HCT116 (cell line): ENCODE measurements around the gene AMOTL2. TPM values are rescaled to one million over a fixed set of nuclear protein-coding genes. Genes with fewer than 3 reads are reported as not detected.

Source experiments
- ATAC-seq: fragments of 200-7000 bp; cut with Tn5 transposase; 2 replicates; pipeline ENCODE4 v1.9.1; 2020; ENCODE audit warnings: mild to moderate bottlenecking, moderate library complexity
- BruUV-seq: library from RNA; stranded (reverse); fragments of 400-500 nt; replicated peaks from 2 replicates; lab custom pipeline; 2021; lab: Mats Ljungman, UMichigan
- CTCF ChIA-PET: fragments of 300-600 bp; sonication (Branson Sonifier 250); formaldehyde crosslinking; loops from one replicate; lab custom pipeline; 2021; ENCODE audit warnings: antibody characterized with exemption; lab: Charles Lee
- POLR2A ChIA-PET: fragments of 300-600, 350-600 bp; sonication (Branson Sonifier 250); formaldehyde crosslinking; loops from one replicate; lab custom pipeline; 2021; ENCODE audit warnings: antibody characterized with exemption; lab: Charles Lee
- RAD21 ChIA-PET, 2 experiments: fragments of 300-600 bp; sonication (Branson Sonifier 250); formaldehyde crosslinking; loops; one replicate each; lab custom pipeline; 2023; ENCODE audit warnings: low total read pairs in 2 of 2; ENCODE audit not compliant: uncharacterized antibody in 2 of 2, unreplicated experiment in 2 of 2, low non-redundant PET in 1 of 2; lab: Charles Lee
- DNase-seq: peaks from one replicate; pipeline ENCODE4 v3.0.0-alpha.2; 2010; ENCODE audit warnings: low read depth, low spot score
- H2AFZ ChIP-seq: fragments of 200-600 bp; shearing (Covaris generic), sonication (generic); 2 replicates; pipeline ENCODE4 v1.6.1; 2017; ENCODE audit warnings: low read depth, mixed run types, mixed read lengths, antibody characterized with exemption, low read length; ENCODE audit not compliant: poor library complexity, severe bottlenecking
- H3K27ac ChIP-seq: 2 replicates; pipeline ENCODE4 v1.5.1; 2012; ENCODE audit warnings: low read depth, low read length
- H3K27me3 ChIP-seq: fragments of 200-600 bp; sonication (generic); 2 replicates; pipeline ENCODE4 v1.6.1; 2016; ENCODE audit warnings: mixed run types, low read length, mixed read lengths; ENCODE audit not compliant: insufficient read depth
- H3K36me3 ChIP-seq, 2 experiments: fragments of 200-500 bp in 1 of 2; fragments of 200-600 bp in 1 of 2; sonication (Bioruptor generic) in 1 of 2; sonication (generic) in 1 of 2; 2 replicates each; pipeline versions ENCODE4 v1.5.1 to v1.6.1; 2014 to 2016; ENCODE audit warnings: low read length in 2 of 2, inconsistent platforms in 1 of 2, mixed read lengths in 1 of 2, mixed run types in 1 of 2; ENCODE audit not compliant: insufficient read depth in 2 of 2, control insufficient read depth in 1 of 2
- H3K4me1 ChIP-seq, 2 experiments: fragments of 200-600 bp in 1 of 2; sonication (generic) in 1 of 2; 2 replicates each; pipeline versions ENCODE4 v1.5.1 to v1.6.1; 2012 to 2017; ENCODE audit warnings: low read length in 2 of 2, inconsistent platforms in 1 of 2, mild to moderate bottlenecking in 1 of 2, mixed read lengths in 1 of 2, mixed run types in 1 of 2, moderate library complexity in 1 of 2; ENCODE audit not compliant: insufficient read depth in 2 of 2, control insufficient read depth in 1 of 2
- H3K4me2 ChIP-seq: fragments of 200-600 bp; sonication (generic); 2 replicates; pipeline ENCODE4 v1.6.1; 2017; ENCODE audit warnings: mixed run types, low read length, mixed read lengths
- H3K4me3 ChIP-seq, 2 experiments: fragments of 200-600 bp in 1 of 2; sonication (generic) in 1 of 2; replicated peaks in 1 of 2; 2 replicates each; pipeline ENCODE4 v1.5.1; 2011 to 2016; ENCODE audit warnings: low read length in 2 of 2, control low read depth in 1 of 2, low read depth in 1 of 2, mild to moderate bottlenecking in 1 of 2, mixed read lengths in 1 of 2, mixed run types in 1 of 2
- H3K79me2 ChIP-seq: fragments of 200-600 bp; sonication (generic); 2 replicates; pipeline ENCODE4 v1.6.1; 2017; ENCODE audit warnings: mild to moderate bottlenecking, mixed run types, low read length, moderate library complexity, mixed read lengths; ENCODE audit not compliant: insufficient read depth
- H3K9ac ChIP-seq: fragments of 200-600 bp; sonication (generic); 2 replicates; pipeline ENCODE4 v1.6.1; 2016; ENCODE audit warnings: low read length, mixed read lengths
- H3K9me2 ChIP-seq: fragments of 200-600 bp; sonication (generic), shearing (Covaris generic); 2 replicates; pipeline ENCODE4 v1.6.1; 2017; ENCODE audit warnings: mixed run types, mild to moderate bottlenecking, moderate library complexity; ENCODE audit not compliant: insufficient read depth
- H3K9me3 ChIP-seq, 2 experiments: fragments of 200-500 bp in 1 of 2; fragments of 200-600 bp in 1 of 2; sonication (Bioruptor generic) in 1 of 2; sonication (generic) in 1 of 2; 2 replicates each; pipeline ENCODE4 v1.6.1; 2014 to 2017; ENCODE audit warnings: low read length in 2 of 2, mixed read lengths in 2 of 2, inconsistent platforms in 1 of 2, low read depth in 1 of 2, mild to moderate bottlenecking in 1 of 2, mixed run types in 1 of 2, moderate library complexity in 1 of 2; ENCODE audit not compliant: control insufficient read depth in 1 of 2, insufficient read depth in 1 of 2
- H4K20me1 ChIP-seq: fragments of 200-600 bp; sonication (generic), shearing (Covaris generic); 2 replicates; pipeline ENCODE4 v1.6.1; 2017; ENCODE audit warnings: mixed run types, mild to moderate bottlenecking, moderate library complexity; ENCODE audit not compliant: insufficient read depth
- ATF3 ChIP-seq: IDR thresholded peaks from 2 replicates; pipeline ENCODE4 v1.6.1; 2012
- CEBPB ChIP-seq: IDR thresholded peaks from 2 replicates; pipeline ENCODE4 v1.6.1; 2012; ENCODE audit warnings: low read depth
- CTCF ChIP-seq, 3 experiments: fragments of 200-600 bp in 1 of 3; sonication (generic) in 1 of 3; IDR thresholded peaks in 2 of 3; conservative IDR thresholded peaks in 1 of 3; 2 replicates each; pipeline ENCODE4 v1.5.1; 2012 to 2017; ENCODE audit warnings: low read depth in 2 of 3, low read length in 2 of 3, antibody characterized with exemption in 1 of 3, borderline replicate concordance in 1 of 3, control low read depth in 1 of 3, mild to moderate bottlenecking in 1 of 3, mixed read lengths in 1 of 3, mixed run types in 1 of 3, moderate library complexity in 1 of 3; ENCODE audit not compliant: insufficient read depth in 1 of 3
- EGR1 ChIP-seq: IDR thresholded peaks from 2 replicates; pipeline ENCODE4 v1.6.1; 2012; ENCODE audit warnings: low read depth
- FOSL1 ChIP-seq: IDR thresholded peaks from 2 replicates; pipeline ENCODE4 v1.6.1; 2012; ENCODE audit warnings: low read depth
- RAD21 ChIP-seq: IDR thresholded peaks from 2 replicates; pipeline ENCODE4 v1.6.1; 2012; ENCODE audit warnings: low read depth, mild to moderate bottlenecking
- SIN3A ChIP-seq: IDR thresholded peaks from 2 replicates; pipeline ENCODE4 v1.6.1; 2012; ENCODE audit warnings: low read depth
- SP1 ChIP-seq: IDR thresholded peaks from 2 replicates; pipeline ENCODE4 v1.6.1; 2012; ENCODE audit warnings: low read depth
- SRF ChIP-seq: IDR thresholded peaks from 2 replicates; pipeline ENCODE4 v1.6.1; 2012; ENCODE audit warnings: low read depth
- TCF7L2 ChIP-seq: IDR thresholded peaks from 2 replicates; pipeline ENCODE4 v1.7.0; 2011; ENCODE audit warnings: borderline replicate concordance, inconsistent platforms; ENCODE audit not compliant: insufficient read depth, insufficient read length; ENCODE audit errors: extremely low read depth
- YY1 ChIP-seq: IDR thresholded peaks from 2 replicates; pipeline ENCODE4 v1.6.1; 2011; ENCODE audit warnings: low read length, low read depth, moderate library complexity, mild to moderate bottlenecking; ENCODE audit not compliant: insufficient replicate concordance; ENCODE audit errors: extremely low read depth
- ZBTB33 ChIP-seq: IDR thresholded peaks from 2 replicates; pipeline ENCODE4 v1.6.1; 2011; ENCODE audit warnings: mild to moderate bottlenecking, low read length, moderate library complexity; ENCODE audit not compliant: insufficient replicate concordance; ENCODE audit errors: extremely low read depth
- ZFX ChIP-seq: fragments of 450-650 bp; IDR thresholded peaks from 2 replicates; pipeline ENCODE4 v1.6.1; 2017
- intact Hi-C: fragments of 100-400 bp; cut with micrococcal nuclease; formaldehyde crosslinking; loops from 2 replicates; pipeline ENCODE4 v1.10.0; 2022
- total RNA-seq: library from RNA; stranded (reverse); gene quantifications from one replicate; pipeline ENCODE4 v1.2.1, GENCODE V29; 2021; ENCODE audit not compliant: unreplicated experiment

AMOTL2 gene
- total RNA-seq, 1 experiment from 2014 or later, result 54.0 TPM

- no TSS peak for BruUV-seq
- Histone ChIP-seq H2AFZ (no peak overlapping the region), H3K9me3 (no peaks in the 10 kb centered on the region), H4K20me1 (no peaks in the 10 kb centered on the region), H3K4me3 (peak overlapping the region; percentile 21 to 48), H3K9me2 (no peaks in the 10 kb centered on the region), H3K79me2 (peaks cover 30% of the 10 kb centered on the region), H3K4me2 (peak overlapping the region; percentile 77), H3K4me1 (peaks cover 56 to 90% of the 10 kb centered on the region in 2 experiments), H3K27ac (peak overlapping the region; percentile 78)
- RAD21 ChIA-PET, result interaction anchor here (0.7 to 1.3 kb wide), 4 partner anchors 11 to 110 kb away, joined by 3 to 7 read pairs (median 4); partner anchors contain the start of gene AMOTL2 (in 1 of the 2)
- POLR2A ChIA-PET, result interaction anchor here (2.7 kb wide), 1 partner anchor 10 kb away, joined by 30 read pairs; the partner anchor contains the start of gene AMOTL2
- TF ChIP-seq RAD21 (no peak), CEBPB (no peak), EGR1 (no peak), CTCF (IDR thresholded peaks at IDR 0.05 in 2 of 3, conservative IDR thresholded peaks at IDR 0.05 in 1 of 3; ENCODE audit: borderline replicate concordance in 1 of 3, insufficient read depth in 1 of 3, low read depth in 2 of 3, low read length in 2 of 3) (no peak), ZBTB33 (no peak), SRF (no peak), ATF3 (no peak), YY1 (no peak), ZFX (no peak), SP1 (no peak), SIN3A (no peak), FOSL1 (no peak), TCF7L2 (no peak)
- TF ChIP-seq, all 23 proteins: peak for 0
- no peaks in the 10 kb centered on the region for H3K27me3 ChIP-seq
- CTCF ChIA-PET, result interaction anchor here (0.8 to 1.4 kb wide), 4 partner anchors 15 to 151 kb away, joined by 3 to 4 read pairs (median 4); no protein-coding TSS in a partner anchor
- peaks cover 27 to 80% of the 10 kb centered on the region in 2 experiments for H3K36me3 ChIP-seq
- ATAC-seq (no peak), DNase-seq (no peak)
- H3K9ac ChIP-seq, result peak overlapping the region; percentile 82
- intact Hi-C loops, result no loop called here
Observed at GRCh38 chr3:134363381-134363755, 10.9 kb downstream of the AMOTL2 start.
